ENCODE results near the gene MAEA.

GRCh38 chr4:1381944-1382541, 92.4 kb downstream of the MAEA start:
- no peak for TF ChIP-seq CTCF (IDR thresholded peaks at IDR 0.05)
- TF ChIP-seq POLR2A (IDR thresholded peaks at IDR 0.05), result no peak
- TF ChIP-seq POLR2AphosphoS5 (IDR thresholded peaks at IDR 0.05), result no peak
